K562 (cell line): ENCODE measurements around the gene PLEKHM3. TPM values are rescaled to one million over a fixed set of nuclear protein-coding genes. Genes with fewer than 3 reads are reported as not detected.
A peak's percentile ranks its signal among the peaks of the same experiment; 100 is the strongest.

Experiments
- ATAC-seq: fragments of 200-7000 bp; cut with Tn5 transposase; 3 replicates; pipeline ENCODE4 v1.9.1; 2020; ENCODE audit warnings: moderate library complexity
- BruUV-seq: library from RNA; stranded (reverse); fragments of 400-500 nt; replicated peaks from 2 replicates; lab custom pipeline; 2021; lab: Mats Ljungman, UMichigan
- CTCF ChIA-PET: fragments of 300-600 bp; formaldehyde crosslinking; extraction: SDS; loops from one replicate; lab custom pipeline; 2021; ENCODE audit warnings: low intra/inter-chr PET ratio; lab: Yijun Ruan, JAX
- POLR2A ChIA-PET: fragments of 300-600, 350-650 bp; sonication (Branson Sonifier 250); formaldehyde crosslinking; extraction: SDS; loops from one replicate; lab custom pipeline; 2021; ENCODE audit warnings: antibody characterized with exemption, inconsistent platforms; lab: Yijun Ruan, JAX
- DNase-seq, 4 experiments: peaks; one replicate each; pipeline versions ENCODE4 v3.0.0 to v3.0.0-alpha.2; 2011 to 2018; ENCODE audit warnings: low spot score in 3 of 4, mixed read lengths in 3 of 4; ENCODE audit errors: extremely low read depth in 1 of 4
- FAIRE-seq: peaks from 2 replicates; lab custom pipeline; 2011; peaks lifted over from hg19 to GRCh38; lab: Jason Lieb, UNC
- H2AFZ ChIP-seq: 2 replicates; pipeline ENCODE4 v1.6.0; 2011; ENCODE audit warnings: low read depth, low read length, control low read depth, inconsistent platforms
- H3K27ac ChIP-seq: fragments of 200-600 bp; 3 replicates; pipeline ENCODE4 v1.8.0; 2011; ENCODE audit warnings: low read depth, mild to moderate bottlenecking, control low read depth, inconsistent platforms, low read length, moderate library complexity, mixed read lengths; ENCODE audit errors: extremely low read depth
- H3K27me3 ChIP-seq, 2 experiments: fragments of 300-600 bp in 1 of 2; 2 replicates in 1 of 2; 3 replicates in 1 of 2; pipeline versions ENCODE4 v1.6.0 to v1.8.0; 2011; ENCODE audit warnings: inconsistent platforms in 2 of 2, low read length in 2 of 2, mild to moderate bottlenecking in 1 of 2, mixed read lengths in 1 of 2, moderate library complexity in 1 of 2; ENCODE audit not compliant: control insufficient read depth in 2 of 2, insufficient read depth in 2 of 2
- H3K36me3 ChIP-seq: fragments of 300-600 bp; 3 replicates; pipeline ENCODE4 v1.8.0; 2011; ENCODE audit warnings: mild to moderate bottlenecking, low read length, inconsistent platforms; ENCODE audit not compliant: control insufficient read depth, insufficient read depth
- H3K4me1 ChIP-seq, 2 experiments: fragments of 200-600 bp in 1 of 2; replicated peaks in 1 of 2; 2 replicates in 1 of 2; 3 replicates in 1 of 2; pipeline versions ENCODE4 v1.5.1 to v1.8.0; 2011; ENCODE audit warnings: inconsistent platforms in 2 of 2, low read length in 2 of 2, mild to moderate bottlenecking in 1 of 2, mixed read lengths in 1 of 2, moderate library complexity in 1 of 2; ENCODE audit not compliant: control insufficient read depth in 2 of 2, insufficient read depth in 2 of 2
- H3K4me2 ChIP-seq: 2 replicates; pipeline ENCODE4 v1.6.1; 2011; ENCODE audit warnings: low read length, control low read depth, inconsistent platforms, mixed read lengths; ENCODE audit not compliant: insufficient read depth
- H3K4me3 ChIP-seq: fragments of 200-600 bp; sonication (generic), shearing (Covaris generic); 2 replicates; pipeline ENCODE4 v1.5.1; 2016; ENCODE audit warnings: control low read depth, inconsistent platforms
- H3K79me2 ChIP-seq: fragments of 200-600 bp; 3 replicates; pipeline ENCODE4 v1.8.0; 2011; ENCODE audit warnings: low read length, inconsistent platforms; ENCODE audit not compliant: control insufficient read depth, insufficient read depth
- H3K9ac ChIP-seq, 2 experiments: 2 replicates each; pipeline versions ENCODE4 v1.6.0 to v1.6.1; 2011; ENCODE audit warnings: low read depth in 2 of 2, low read length in 2 of 2, control low read depth in 1 of 2, inconsistent platforms in 1 of 2, mild to moderate bottlenecking in 1 of 2, mixed read lengths in 1 of 2; ENCODE audit not compliant: insufficient read depth in 1 of 2
- H3K9me1 ChIP-seq: one replicate; pipeline ENCODE4 v1.6.0; 2011; ENCODE audit warnings: inconsistent platforms, mild to moderate bottlenecking, low read length, moderate library complexity; ENCODE audit not compliant: control insufficient read depth, insufficient read depth
- H3K9me3 ChIP-seq: replicated peaks from 2 replicates; pipeline ENCODE4 v1.5.1; 2011; ENCODE audit warnings: low read depth, low read length, inconsistent platforms; ENCODE audit not compliant: control insufficient read depth, insufficient read depth
- H4K20me1 ChIP-seq: replicated peaks from 2 replicates; pipeline ENCODE4 v1.6.1; 2011; ENCODE audit warnings: low read length, inconsistent platforms, mixed read lengths; ENCODE audit not compliant: control insufficient read depth, insufficient read depth
- BMI1 ChIP-seq: fragments of 150-350 bp; IDR thresholded peaks from 2 replicates; pipeline ENCODE4 v1.6.1; 2014; ENCODE audit warnings: low read length
- CEBPB ChIP-seq: fragments of 450-650 bp; IDR thresholded peaks from 2 replicates; pipeline ENCODE4 v1.6.1; 2016; ENCODE audit warnings: missing genetic modification characterization, missing compliant biosample characterization
- CEBPG ChIP-seq, 3 experiments: fragments of 200-800 bp in 1 of 3; sonication (Bioruptor generic) in 1 of 3; sonication (generic) in 1 of 3; formaldehyde crosslinking in 1 of 3; IDR thresholded peaks in 2 of 3; conservative IDR thresholded peaks in 1 of 3; 2 replicates each; pipeline versions ENCODE4 v1.6.1 to v1.8.0; 2016 to 2022; ENCODE audit warnings: missing compliant biosample characterization in 2 of 3, missing genetic modification characterization in 2 of 3, mild to moderate bottlenecking in 1 of 3, missing genetic modification reagents in 1 of 3
- CHD2 ChIP-seq: IDR thresholded peaks from 2 replicates; pipeline ENCODE4 v1.6.1; 2011; ENCODE audit warnings: low read depth, low read length
- KDM1A ChIP-seq, 2 experiments: fragments of 450-650 bp; IDR thresholded peaks; 2 replicates each; pipeline ENCODE4 v1.6.1; 2016; ENCODE audit warnings: mild to moderate bottlenecking in 2 of 2
- NR2C1 ChIP-seq, 2 experiments: fragments of 450-650 bp; IDR thresholded peaks; 2 replicates each; pipeline ENCODE4 v1.6.1; 2017; ENCODE audit warnings: mild to moderate bottlenecking in 2 of 2, antibody characterized with exemption in 1 of 2, inconsistent platforms in 1 of 2, missing compliant biosample characterization in 1 of 2, missing genetic modification characterization in 1 of 2
- WGBS: fragments of 100-300 bp; shearing (Covaris generic); methylation state at CpG from one replicate; pipeline ENCODE4 v1.1.6; 2016; ENCODE audit warnings: low coverage, mixed read lengths; ENCODE audit not compliant: insufficient coverage; ENCODE audit errors: missing lambda C conversion rate; 5-methylcytosine and 5-hydroxymethylcytosine counted together
- in situ Hi-C: fragments of 300-500 bp; cut with MboI; formaldehyde crosslinking; loops from 4 replicates; pipeline ENCODE4 v1.15.0; 2018; ENCODE audit warnings: inconsistent platforms, mixed read lengths
- intact Hi-C: fragments of 100-400 bp; cut with micrococcal nuclease; formaldehyde crosslinking; loops from 2 replicates; pipeline ENCODE4 v1.14.2; 2022
- polyA plus RNA-seq, 8 experiments: library from polyadenylated mRNA; depleted of rRNA in 4 of 8; stranded (reverse) in 5 of 8; unstranded in 3 of 8; fragments of >200 nt; fragmentation: Nextera tagmentation in 2 of 8; fragmentation: Illumina TruSeq in 1 of 8; extraction: Ambion mirVana in 2 of 8; extraction: Trizol in 1 of 8; gene quantifications; 2 replicates each; pipeline versions ENCODE4 v1.2.1 to v1.2.3, GENCODE V29; 2011 to 2014; ENCODE audit warnings: inconsistent platforms in 1 of 8, missing spikeins in 1 of 8
- total RNA-seq, 7 experiments: library from RNA; depleted of rRNA in 6 of 7; stranded (reverse); fragments of >200 nt in 6 of 7; fragmentation: Illumina TruSeq in 2 of 7; extraction: Trizol in 2 of 7; gene quantifications; 2 replicates each; pipeline versions ENCODE4 v1.2.1 to v1.2.3, GENCODE V29; 2011 to 2021; ENCODE audit warnings: low replicate concordance in 1 of 7

Gene PLEKHM3
- total and polyA plus RNA-seq, 9 of the 15 experiments (the other 6 are each of a cell fraction or from before 2014, with no cell fraction given) = 0.24 to 1.6 (median 1.0) TPM

DNA sequence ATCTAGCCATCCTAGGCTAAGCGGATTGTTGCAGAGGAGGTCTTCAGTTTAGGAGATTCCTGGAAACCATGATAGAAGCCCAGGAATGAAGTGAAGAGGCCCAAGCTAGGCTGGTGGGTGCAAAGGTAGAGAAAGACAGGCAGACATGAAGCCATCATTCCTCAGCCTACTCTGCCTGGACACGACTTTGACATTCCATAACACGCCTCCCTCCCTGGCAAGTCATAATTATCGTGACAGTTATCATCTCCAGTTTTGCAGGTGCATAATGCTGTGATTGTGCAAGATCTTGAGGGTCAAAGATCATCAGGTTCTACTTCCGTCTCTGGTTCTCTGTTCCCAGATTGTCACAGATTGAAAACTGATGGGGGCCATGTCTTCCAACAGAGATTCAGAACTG, 240.4 kb downstream of the PLEKHM3 start:
- H3K4me2 ChIP-seq = no peak overlapping the region
- BruUV-seq = no TSS peak
- H3K9me1 ChIP-seq = no peaks in the 10 kb centered on the region
- CTCF ChIA-PET = no interaction called here
- DNase-seq (no peak), FAIRE-seq (no peak), ATAC-seq (no peak)
- WGBS = 20% methylated on average over 5 of the region's 5 CpGs
- no peak overlapping the region for H3K9ac ChIP-seq
- H3K4me3 ChIP-seq = no peak overlapping the region
- TF ChIP-seq CHD2 = no peak
- no peak for TF ChIP-seq NR2C1 (IDR thresholded peaks at IDR 0.05)
- peak; percentile 46 for TF ChIP-seq NR2C1 (tag; IDR thresholded peaks at IDR 0.05)
- peak; percentile 49 to 80; a peak in 3 of 4 replicates for TF ChIP-seq KDM1A (IDR thresholded peaks at IDR 0.05)
- 0 out of 2 replicates have a peak, but pooled peaks have one; percentile 9 for TF ChIP-seq CEBPG (CRISPR knock-in tag; IDR thresholded peaks at IDR 0.05)
- 0 out of 4 replicates have a peak, but pooled peaks of 1 of the 2 experiments have one; percentile 9 for TF ChIP-seq CEBPG (tag; conservative IDR thresholded peaks at IDR 0.05 in 1 of 2, IDR thresholded peaks at IDR 0.05 in 1 of 2)
- no peak for TF ChIP-seq BMI1
- peak; percentile 71 for TF ChIP-seq CEBPB
- no peak overlapping the region for H3K27ac ChIP-seq
- no peaks in the 10 kb centered on the region for H3K9me3 ChIP-seq
- no peaks in the 10 kb centered on the region for H3K36me3 ChIP-seq
- intact Hi-C loops = no loop called here
- no peak overlapping the region for H2AFZ ChIP-seq
- POLR2A ChIA-PET = interaction anchor here (0.5 to 1.0 kb wide), 2 partner anchors 9 to 83 kb away, joined by 3 to 4 read pairs; no protein-coding TSS in a partner anchor
- no peaks in the 10 kb centered on the region for H4K20me1 ChIP-seq
- H3K27me3 ChIP-seq = no peaks in the 10 kb centered on the region
- H3K79me2 ChIP-seq = no peaks in the 10 kb centered on the region
- in situ Hi-C loops = no loop called here
- H3K4me1 ChIP-seq = no peaks in the 10 kb centered on the region; a peak in 2 of 5 replicates
